ENCODE results near the gene LRRN2.

GRCh38 chr1:204688776-204689175 is 3.2 kb upstream of the LRRN2 start:
- TF ChIP-seq CTCF (IDR thresholded peaks at IDR 0.05) = no peak
- no peak for TF ChIP-seq POLR2AphosphoS5 (IDR thresholded peaks at IDR 0.05)
- TF ChIP-seq POLR2A (IDR thresholded peaks at IDR 0.05) = no peak
